ENCODE data around the gene ACKR4.
"Not testable (repeated sequence)": the region's sequence is repeated elsewhere in the genome, so short reads cannot be mapped to it uniquely, and the experiment has no call there.

The ACKR4 gene
- 0 to 0.07 reads per million in 2 donors for total RNA-seq

DNA sequence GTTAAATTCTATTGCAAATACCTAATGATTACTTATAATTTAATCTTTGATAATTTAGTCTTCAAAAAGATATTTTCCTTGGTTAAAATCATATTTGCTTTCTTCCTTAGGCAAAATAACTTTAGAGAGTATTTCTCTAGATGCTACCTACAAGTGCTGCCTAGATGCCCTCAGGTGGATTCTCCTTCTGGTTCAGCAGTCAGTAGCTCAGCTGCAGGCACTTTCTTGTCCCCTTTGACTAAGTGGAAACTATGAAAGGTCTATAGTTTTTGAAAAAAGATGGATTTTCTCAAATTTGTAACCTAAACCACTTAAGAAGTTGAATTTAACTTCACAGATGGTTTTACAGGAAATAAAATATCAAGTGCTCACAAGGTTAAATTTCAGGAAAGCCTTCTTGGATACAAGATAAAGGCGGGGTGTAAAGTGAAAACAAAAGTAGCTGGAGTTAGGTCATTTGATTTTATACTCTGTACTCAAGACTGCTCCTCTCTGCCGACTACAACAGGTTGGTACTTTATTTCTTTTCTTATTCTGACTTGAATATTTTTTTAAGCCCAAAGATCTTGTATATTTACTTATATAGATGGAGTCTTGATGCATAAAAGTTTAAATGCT lies at the start of gene ACKR4:
Gene ACKR4 (plus strand): TSS at position 455 of the 618 bp plus-strand sequence. CDS start 3,128 bp downstream, outside the sequence.
- no peak for DNase-seq

DNA sequence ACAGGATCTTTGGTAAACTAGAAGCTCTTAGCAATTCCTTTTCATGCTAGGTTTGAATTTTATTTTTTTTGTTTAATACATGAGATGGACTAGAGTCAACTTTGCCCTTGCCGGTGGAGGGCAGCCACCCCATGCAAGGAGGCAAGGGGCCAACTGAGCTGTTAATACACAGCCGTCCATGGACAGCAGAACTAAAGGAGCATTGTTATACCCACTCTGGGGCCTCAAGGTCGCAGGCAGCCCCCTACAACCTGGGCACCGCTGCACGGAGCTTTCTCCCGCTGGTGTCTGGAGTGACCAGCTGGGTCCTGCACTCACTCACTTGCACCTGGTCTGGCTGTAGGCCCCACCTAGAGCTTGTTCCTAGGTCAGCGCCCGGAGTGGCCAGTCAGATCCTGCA lies 47.9 kb upstream of the ACKR4 start:
- no peak for DNase-seq

DNA sequence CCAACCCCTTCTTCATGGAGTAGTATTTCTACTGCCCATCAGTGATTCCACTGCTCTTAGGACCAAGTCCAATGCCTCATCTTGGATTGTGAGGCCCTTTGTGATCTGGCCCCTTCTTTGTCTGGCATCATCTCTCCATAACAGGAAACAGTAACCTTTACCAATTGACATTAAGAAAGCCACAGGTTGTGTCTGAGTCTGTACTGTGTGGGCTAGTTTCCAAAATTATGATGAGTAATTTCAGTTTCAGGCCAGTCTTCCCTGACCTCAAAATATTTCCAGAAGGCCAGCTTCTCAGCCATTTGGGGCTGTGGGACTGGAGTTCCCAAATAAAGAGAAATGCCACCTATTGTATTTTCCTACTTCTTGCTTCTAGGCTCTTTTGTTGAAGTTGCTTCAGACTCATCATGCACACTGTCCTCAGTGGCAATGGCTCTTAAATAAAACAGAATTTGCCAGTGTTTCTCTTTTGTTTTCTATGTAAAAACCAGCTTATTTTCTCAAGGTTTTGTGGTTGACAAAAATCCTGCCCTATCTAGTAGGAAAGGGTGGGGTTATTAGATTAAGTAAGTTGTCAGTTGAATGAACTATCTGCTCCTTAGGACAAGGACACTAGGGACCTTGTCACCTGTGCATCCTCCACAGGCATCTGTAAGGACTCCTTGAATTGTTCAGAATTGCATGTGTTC lies 47.0 kb upstream of the ACKR4 start:
- no peak for DNase-seq

DNA sequence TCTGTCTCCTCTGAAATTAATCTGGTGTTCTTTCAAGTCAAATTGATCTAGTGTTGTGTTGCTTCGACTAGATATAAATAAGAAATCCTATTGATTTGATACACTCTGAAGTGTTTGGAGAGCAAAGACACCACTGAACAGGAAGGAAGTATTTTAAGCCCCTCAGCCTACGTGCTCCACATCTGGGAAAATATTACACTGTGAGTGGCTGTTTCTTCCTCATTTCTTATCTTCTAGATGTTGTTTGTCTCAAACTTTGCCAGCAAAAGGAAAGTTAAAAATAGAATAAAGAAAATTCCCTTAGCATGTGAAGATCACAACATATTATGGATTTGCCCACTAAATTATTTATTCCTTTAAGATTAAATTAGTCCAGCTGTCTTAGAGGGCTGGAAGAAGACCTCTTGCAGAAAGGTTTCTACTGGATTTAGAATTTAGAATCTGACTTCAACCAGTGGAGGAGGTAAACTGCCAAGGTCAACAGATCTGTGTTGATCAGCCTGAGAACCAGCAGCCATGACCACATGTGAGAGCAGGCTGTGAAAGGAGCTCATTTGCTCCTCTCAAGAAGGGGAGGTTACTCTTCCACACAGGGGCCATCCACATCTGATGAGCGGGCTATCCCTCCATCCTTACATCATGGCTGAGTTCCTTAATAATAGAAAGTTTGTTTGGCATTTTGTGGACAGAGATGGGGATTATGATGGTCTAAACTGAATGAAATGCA lies 46.3 kb upstream of the ACKR4 start:
- DNase-seq: no peak

DNA sequence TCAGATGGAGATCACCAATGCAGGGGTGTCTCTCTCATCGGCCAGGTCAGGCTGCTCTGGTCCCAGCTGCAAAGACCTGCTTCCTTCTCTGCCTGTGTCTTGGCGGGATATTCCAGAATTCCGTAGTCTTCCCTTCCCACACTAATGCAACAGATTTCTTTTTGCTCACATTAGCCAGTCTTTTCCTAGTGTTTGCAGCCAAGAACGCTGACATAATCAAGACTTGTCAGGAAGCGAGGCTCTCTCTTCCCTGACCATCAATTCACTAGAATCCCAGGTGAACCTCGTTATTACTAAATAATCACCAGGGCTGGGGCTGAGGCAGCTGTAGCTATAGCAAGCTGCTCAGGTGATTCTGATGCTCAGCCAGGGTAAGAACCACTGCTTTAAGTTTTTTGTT lies 43.2 kb upstream of the ACKR4 start:
- no peak for DNase-seq

DNA sequence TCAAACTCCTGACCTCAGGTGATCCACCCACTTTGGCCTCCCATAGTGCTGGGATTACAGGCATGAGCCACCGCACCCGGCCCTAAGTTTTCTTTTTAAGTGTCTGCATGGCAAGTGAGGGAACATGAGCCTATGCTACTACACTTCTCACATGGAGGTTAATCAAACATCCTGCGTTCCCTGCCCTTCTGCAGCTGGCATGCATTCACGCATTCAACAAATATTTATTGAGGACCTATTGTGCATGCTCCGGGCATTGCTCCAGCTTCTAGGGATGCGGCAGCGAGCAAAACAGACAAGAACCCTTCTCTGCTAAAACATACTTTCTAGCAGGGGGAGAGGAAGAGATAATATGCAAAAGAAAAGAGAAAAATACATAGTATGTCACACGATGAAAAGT lies 42.6 kb upstream of the ACKR4 start:
- no peak for DNase-seq

DNA sequence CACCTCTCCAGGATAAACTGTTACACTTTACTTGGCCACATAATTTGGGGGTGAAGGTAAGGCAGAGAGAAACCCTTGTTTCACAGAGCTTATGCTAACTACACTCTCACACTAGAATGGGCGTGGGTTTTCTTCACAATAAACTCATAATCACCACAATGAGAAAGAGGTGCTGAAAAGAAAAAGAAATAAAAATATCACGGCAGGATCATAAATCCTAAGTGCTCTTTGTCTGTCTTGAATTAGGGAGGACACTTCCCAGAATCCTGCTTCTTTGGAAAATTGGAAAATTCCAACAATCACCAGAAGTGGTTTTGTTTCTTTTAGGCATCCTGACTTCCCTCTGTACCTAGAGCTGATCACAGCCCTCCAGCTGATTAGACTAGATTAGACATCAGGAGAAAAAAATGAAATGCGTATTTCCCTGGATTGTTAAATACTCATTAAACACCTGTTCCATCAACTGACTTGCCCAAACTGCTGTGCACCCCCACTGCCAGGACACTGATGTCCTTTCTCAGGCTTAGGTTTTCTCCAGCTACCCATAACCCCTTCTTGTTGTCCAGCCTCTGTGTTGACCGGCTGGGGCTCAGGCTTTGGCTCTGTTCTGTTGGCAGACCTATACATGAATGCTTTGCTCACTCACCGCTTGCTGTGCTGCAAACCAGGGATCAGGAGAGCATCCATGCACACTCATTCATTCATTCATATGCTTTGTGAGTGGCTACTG lies 41.6 kb upstream of the ACKR4 start:
- no peak for DNase-seq

DNA sequence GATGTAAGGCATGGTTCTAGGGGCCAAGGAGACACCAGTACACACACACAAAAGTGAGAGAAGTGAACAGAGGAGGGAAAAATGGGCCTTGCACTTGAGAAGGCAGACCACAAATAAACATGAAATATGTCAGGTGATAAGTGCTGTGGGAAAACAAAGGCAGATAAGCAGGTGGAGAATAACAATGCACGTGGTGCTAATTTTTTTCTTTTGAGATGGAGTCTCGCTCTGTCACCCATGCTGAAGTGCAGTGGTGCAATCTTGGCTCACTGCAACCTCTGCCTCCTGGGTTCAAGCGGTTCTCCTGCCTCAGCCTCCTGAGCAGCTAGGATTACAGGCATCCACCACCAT lies 41.1 kb upstream of the ACKR4 start:
- DNase-seq: not testable (repeated sequence)

DNA sequence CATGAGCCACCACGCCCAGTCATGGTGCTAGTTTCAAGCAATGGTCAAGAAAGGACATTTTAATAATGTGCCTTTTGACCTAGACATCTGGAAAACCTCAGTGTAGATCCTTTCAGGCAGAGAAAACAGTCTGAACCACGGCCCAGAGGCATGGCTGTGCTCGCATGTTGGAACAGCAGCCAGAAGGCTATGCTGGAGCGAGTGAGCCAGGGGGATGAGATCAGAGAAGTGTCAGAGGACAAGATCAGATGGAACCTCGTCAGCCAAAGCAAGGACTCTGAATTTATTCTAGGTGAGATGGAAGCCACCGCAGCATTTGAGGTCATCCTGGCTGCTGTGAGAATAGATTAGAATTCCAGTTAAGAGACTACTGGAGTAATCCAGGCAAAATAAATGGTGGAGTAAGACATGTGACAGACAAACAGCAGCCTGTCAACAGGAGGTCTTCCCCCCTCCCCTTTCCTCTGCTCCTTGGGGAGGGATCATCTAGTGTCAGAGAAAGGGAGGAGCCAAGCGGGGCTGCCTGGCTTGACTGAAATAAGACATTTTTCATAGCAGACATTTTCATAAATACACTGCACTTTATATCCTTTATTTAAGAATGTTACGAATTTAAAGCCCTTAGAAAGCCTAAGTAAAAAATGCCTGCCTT lies 40.4 kb upstream of the ACKR4 start:
- no peak for DNase-seq

DNA sequence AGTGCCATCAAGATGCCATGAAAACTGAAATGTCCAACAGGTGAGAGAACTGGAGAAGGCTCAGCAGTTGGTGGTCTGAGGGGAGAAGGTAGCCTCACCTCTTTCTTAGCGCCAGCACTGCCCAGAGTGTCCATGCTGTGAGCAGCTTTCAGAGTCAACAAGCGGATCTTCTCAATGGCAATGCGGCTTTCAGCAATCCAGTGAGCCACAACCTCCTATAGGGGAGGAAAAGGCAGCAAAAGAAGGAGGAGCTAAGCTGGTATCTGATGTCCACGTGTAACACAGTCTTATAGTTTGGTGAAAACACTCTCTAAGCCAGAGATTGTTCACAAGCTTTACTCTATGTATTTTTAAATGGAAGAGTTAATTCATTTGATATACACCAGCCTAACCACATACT lies 36.1 kb upstream of the ACKR4 start:
- no peak for DNase-seq

DNA sequence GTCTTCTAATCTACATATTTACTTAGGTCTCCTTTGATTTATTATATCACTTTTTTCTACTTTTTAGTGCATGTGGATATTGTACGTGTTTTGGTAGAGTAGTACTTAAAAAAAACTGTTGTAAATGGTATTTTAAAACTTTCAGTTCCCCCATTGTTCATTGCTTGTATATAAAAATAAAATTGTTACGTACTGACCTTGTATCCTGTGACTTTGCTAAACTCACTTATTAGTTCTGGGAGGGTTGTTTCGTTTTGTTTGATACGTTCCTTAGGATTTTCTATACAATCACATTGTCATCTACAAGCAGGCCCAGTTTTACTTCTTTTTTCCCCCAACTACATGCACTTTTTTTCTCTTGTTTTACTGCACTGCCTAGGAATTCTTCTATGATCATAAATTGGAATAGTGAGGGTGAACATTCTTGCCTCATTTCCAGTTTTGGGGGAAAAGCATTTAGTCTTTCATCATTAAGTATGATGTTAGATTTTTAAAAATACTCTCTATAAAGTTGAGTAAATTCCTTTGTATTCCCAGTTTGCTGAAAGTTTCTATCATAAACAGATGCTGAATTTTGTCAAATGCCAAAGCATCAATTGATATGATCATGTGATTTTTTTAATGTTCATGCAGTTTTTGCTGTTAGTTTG lies 33.5 kb upstream of the ACKR4 start:
- DNase-seq: no peak

DNA sequence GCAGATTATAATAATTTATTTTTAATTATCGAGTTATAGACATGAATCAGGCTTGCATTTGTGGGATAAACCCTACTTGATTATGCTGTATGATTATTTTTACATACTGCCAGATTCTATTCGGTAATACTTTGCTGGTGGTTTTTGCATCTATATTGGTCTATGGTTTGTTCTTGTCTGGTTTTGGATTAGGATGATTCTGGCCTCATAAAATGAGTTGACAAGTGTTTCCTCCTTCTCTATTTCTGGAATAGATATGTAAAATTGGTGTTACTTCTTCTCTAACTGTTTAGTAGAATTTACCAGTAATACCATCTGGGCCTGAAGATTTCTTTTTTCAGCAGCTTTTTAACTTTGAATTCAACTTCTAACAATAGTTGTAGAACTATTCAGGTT lies 33.0 kb upstream of the ACKR4 start:
- no peak for DNase-seq

DNA sequence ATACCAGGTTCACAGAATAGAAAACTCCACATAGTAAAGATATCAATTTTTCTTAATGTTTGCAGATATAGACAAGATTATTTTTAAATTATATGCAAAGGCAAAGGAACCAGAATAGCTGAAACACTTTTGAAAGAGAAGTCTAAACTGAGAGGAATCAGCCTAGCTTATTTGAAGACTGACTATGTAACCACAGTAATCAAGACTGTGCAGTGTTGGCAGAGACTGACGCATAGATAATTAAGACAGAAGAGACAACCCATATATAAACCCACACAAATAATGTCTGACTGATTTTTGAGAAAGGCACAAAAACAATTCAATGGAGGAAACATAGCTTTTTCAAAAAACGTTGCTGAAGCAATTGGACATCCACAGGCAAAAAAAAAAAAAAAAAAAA lies 28.6 kb upstream of the ACKR4 start:
- DNase-seq: no peak

DNA sequence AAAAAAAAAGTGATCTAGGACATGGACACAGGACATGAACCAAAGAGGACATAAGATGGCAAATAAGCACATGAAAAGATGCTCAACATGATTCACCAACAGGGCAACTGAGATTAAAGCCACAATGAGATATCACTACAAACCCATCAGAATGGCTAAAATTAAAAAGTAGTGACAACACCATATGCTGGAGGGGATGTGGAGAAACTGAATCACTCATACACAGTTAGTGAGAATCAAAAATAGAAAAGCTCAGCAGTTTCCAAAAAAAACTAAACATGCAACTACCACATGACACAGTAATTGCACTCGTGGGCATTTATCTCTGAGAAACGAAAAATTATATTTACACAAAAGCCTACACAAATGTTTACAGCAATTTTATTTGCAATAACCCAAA lies 27.9 kb upstream of the ACKR4 start:
- no peak for DNase-seq

DNA sequence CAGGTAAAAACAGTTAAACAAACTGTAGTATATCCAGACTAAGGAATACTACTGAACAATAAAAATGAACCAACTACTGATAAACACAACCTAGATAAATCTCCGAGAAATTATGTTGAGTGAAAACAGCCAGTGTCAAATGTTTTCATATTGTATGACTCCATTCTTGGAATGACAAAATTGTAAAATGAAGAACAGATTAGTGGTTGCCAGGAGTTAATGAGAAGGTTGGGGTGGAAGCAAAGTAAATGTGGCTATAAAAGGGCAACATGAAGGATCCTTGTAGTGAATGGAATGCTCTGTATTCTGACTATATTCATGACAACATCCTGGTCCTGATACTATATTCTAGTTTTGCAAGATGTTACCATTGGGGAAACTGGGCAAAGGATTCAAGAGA lies 27.5 kb upstream of the ACKR4 start:
- DNase-seq: no peak

DNA sequence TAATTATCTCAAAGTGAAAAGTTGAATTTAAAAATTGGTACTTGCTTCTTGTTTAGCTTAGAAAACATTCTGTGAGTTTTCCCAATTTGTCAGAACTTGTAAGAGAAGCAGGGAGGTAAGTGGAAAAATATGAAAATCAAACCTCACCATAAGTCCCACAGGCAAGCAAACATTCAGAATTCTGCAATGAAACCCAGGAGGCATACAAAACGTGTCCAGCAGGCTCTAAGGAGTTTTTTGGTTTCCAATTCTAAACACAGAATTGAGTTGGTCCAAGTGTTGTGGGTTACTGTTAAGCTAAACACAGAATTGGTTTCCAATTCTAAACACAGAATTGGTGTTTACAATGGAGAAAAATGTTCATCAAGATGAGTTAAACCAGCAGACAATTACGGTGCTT lies 27.1 kb upstream of the ACKR4 start:
- no peak for DNase-seq

DNA sequence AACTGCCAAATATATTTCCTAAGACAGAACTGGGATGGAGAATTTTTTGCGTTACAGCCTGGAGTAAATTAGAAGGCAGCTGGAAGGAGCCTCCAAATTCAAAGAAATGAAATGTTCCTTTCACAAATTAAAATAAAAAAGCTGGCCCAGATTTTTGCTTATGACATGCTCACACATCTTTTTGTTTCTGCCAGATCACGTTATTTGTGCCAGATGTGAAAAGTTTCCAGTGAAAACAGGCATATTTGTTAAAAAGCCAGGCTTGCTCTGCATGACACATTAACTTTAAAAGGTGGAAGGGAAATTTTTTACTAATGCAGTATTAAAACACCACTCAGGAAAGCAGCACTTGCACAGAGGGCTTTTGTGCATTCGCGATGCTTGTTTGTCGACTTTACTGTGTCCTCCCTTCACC lies 23.3 kb upstream of the ACKR4 start:
- DNase-seq: no peak

DNA sequence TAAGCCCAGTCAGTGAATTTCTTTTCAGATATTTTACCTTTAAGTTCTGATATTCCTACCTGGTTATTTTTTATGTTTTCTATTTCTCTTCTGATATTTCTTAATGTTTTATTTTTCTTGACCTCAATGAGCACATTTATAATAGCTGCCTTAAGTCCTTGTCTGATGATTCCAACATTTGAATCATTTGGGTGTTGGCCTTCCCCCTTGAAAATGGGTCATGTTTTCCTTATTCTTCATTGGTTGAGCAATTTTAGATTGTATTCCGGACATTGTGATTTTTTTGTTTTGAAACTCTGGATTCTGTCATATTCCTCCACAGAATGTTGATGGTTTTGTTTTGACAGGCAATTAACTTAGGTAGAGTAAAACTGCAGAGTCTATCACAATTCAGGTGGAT lies 9.7 kb upstream of the ACKR4 start:
- DNase-seq: no peak

DNA sequence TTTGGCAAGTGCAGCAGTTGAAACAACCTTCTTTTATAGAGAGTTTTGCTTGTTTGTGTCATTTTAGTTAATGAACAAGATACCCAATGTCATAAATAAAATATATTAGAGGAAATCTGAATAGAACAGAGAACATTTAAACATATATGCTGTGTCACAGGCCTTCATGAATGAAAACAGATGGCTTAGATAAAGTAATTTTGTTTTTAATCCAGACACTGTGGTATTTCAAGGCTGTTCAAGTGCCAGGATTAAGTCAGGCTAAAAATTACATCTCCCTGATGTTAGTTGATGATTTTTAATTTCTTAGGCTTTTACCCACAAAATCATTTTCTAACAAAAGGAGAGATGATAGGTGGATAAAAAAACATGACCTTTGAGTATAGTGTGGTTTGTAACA lies 4.9 kb upstream of the ACKR4 start:
- DNase-seq: no peak

DNA sequence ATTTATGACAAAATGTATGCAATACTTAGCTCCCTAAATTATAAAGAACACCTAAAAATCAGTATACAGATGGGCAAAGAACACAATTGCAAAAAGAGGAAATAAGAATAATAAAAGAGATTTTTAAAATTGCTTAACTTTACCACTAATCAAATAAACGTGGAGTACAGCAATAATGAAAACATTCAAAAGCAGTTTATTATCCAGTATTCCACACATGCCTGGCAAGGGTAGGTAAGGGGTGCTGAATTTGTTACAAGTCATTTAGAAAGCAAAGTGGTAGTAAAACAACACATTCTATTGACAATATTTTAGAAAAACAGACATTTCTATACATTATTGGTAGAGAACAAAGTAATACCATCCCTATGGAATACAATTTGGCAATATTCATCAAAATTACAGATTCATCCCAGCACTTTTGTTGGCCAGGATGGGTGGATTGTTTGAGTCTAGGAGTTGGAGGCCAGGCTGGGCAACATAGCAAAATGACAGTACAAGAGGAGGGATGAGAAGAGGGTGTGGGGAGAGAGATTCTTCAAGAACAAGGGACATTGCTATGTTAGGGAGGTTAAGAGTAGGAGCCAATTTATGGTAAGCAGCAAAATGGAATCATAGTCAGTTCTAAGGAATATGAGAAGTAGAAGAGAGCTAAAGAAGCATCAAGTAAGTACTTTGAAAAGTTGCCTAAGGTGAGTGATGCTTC lies 3.7 kb upstream of the ACKR4 start:
- DNase-seq: no peak

DNA sequence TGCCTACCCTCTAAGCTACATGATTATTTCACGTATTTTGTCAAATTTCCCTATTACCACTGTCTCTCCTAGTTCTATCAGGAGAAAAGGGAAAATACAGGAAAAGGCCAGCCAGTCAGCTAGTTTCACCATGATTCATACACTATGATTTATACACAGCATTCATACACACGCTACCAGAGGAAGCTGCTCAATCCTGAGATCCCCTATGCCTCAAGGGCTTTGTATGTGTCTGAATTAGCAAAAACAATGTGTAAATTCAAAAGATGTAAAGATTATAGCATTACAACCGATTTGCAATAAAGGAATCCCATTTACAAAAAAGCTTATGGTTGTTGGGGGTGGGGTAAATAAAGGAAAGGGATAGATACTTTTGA lies 3.1 kb upstream of the ACKR4 start:
- DNase-seq: no peak

DNA sequence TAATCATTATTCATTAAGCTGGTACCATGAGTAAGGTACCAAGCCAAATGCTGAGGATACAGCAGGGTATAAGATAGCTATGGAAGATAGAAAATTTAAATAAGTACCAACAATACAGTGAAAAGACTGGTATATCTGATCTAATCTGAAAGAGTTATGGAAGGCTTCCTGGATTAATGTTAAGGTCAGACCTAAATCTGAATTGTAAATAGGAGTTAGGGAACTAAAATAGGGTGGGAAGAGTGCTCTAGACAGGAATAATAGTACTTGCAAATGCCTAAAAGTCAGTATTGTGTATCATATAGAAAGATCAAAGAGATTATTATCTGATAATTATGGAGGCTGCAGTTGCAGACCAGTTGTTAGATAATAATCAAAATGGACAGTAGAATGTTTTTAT lies 2.6 kb upstream of the ACKR4 start:
- DNase-seq: no peak

Data from T-helper 9 cell (primary cell).